K562 (cell line): ENCODE data around the gene NPPC. TPM values are rescaled to one million over a fixed set of nuclear protein-coding genes. Genes with fewer than 3 reads are reported as not detected.

Source experiments
- ATAC-seq: fragments of 200-7000 bp; cut with Tn5 transposase; 3 replicates; pipeline ENCODE4 v1.9.1; 2020; ENCODE audit warnings: moderate library complexity
- BruUV-seq: library from RNA; stranded (reverse); fragments of 400-500 nt; replicated peaks from 2 replicates; lab custom pipeline; 2021; lab: Mats Ljungman, UMichigan
- CTCF ChIA-PET: fragments of 300-600 bp; formaldehyde crosslinking; extraction: SDS; loops from one replicate; lab custom pipeline; 2021; ENCODE audit warnings: low intra/inter-chr PET ratio; lab: Yijun Ruan, JAX
- POLR2A ChIA-PET: fragments of 300-600, 350-650 bp; sonication (Branson Sonifier 250); formaldehyde crosslinking; extraction: SDS; loops from one replicate; lab custom pipeline; 2021; ENCODE audit warnings: antibody characterized with exemption, inconsistent platforms; lab: Yijun Ruan, JAX
- DNase-seq, 4 experiments: peaks; one replicate each; pipeline versions ENCODE4 v3.0.0 to v3.0.0-alpha.2; 2011 to 2018; ENCODE audit warnings: low spot score in 3 of 4, mixed read lengths in 3 of 4; ENCODE audit errors: extremely low read depth in 1 of 4
- FAIRE-seq: peaks from 2 replicates; lab custom pipeline; 2011; peaks lifted over from hg19 to GRCh38; lab: Jason Lieb, UNC
- H2AFZ ChIP-seq: 2 replicates; pipeline ENCODE4 v1.6.0; 2011; ENCODE audit warnings: low read depth, low read length, control low read depth, inconsistent platforms
- H3K27ac ChIP-seq: fragments of 200-600 bp; 3 replicates; pipeline ENCODE4 v1.8.0; 2011; ENCODE audit warnings: low read depth, mild to moderate bottlenecking, control low read depth, inconsistent platforms, low read length, moderate library complexity, mixed read lengths; ENCODE audit errors: extremely low read depth
- H3K27me3 ChIP-seq, 2 experiments: fragments of 300-600 bp in 1 of 2; 2 replicates in 1 of 2; 3 replicates in 1 of 2; pipeline versions ENCODE4 v1.6.0 to v1.8.0; 2011; ENCODE audit warnings: inconsistent platforms in 2 of 2, low read length in 2 of 2, mild to moderate bottlenecking in 1 of 2, mixed read lengths in 1 of 2, moderate library complexity in 1 of 2; ENCODE audit not compliant: control insufficient read depth in 2 of 2, insufficient read depth in 2 of 2
- H3K36me3 ChIP-seq: fragments of 300-600 bp; 3 replicates; pipeline ENCODE4 v1.8.0; 2011; ENCODE audit warnings: mild to moderate bottlenecking, low read length, inconsistent platforms; ENCODE audit not compliant: control insufficient read depth, insufficient read depth
- H3K4me1 ChIP-seq, 2 experiments: fragments of 200-600 bp in 1 of 2; replicated peaks in 1 of 2; 2 replicates in 1 of 2; 3 replicates in 1 of 2; pipeline versions ENCODE4 v1.5.1 to v1.8.0; 2011; ENCODE audit warnings: inconsistent platforms in 2 of 2, low read length in 2 of 2, mild to moderate bottlenecking in 1 of 2, mixed read lengths in 1 of 2, moderate library complexity in 1 of 2; ENCODE audit not compliant: control insufficient read depth in 2 of 2, insufficient read depth in 2 of 2
- H3K4me2 ChIP-seq: 2 replicates; pipeline ENCODE4 v1.6.1; 2011; ENCODE audit warnings: low read length, control low read depth, inconsistent platforms, mixed read lengths; ENCODE audit not compliant: insufficient read depth
- H3K4me3 ChIP-seq: fragments of 200-600 bp; sonication (generic), shearing (Covaris generic); 2 replicates; pipeline ENCODE4 v1.5.1; 2016; ENCODE audit warnings: control low read depth, inconsistent platforms
- H3K79me2 ChIP-seq: fragments of 200-600 bp; 3 replicates; pipeline ENCODE4 v1.8.0; 2011; ENCODE audit warnings: low read length, inconsistent platforms; ENCODE audit not compliant: control insufficient read depth, insufficient read depth
- H3K9ac ChIP-seq, 2 experiments: 2 replicates each; pipeline versions ENCODE4 v1.6.0 to v1.6.1; 2011; ENCODE audit warnings: low read depth in 2 of 2, low read length in 2 of 2, control low read depth in 1 of 2, inconsistent platforms in 1 of 2, mild to moderate bottlenecking in 1 of 2, mixed read lengths in 1 of 2; ENCODE audit not compliant: insufficient read depth in 1 of 2
- H3K9me1 ChIP-seq: one replicate; pipeline ENCODE4 v1.6.0; 2011; ENCODE audit warnings: inconsistent platforms, mild to moderate bottlenecking, low read length, moderate library complexity; ENCODE audit not compliant: control insufficient read depth, insufficient read depth
- H3K9me3 ChIP-seq: replicated peaks from 2 replicates; pipeline ENCODE4 v1.5.1; 2011; ENCODE audit warnings: low read depth, low read length, inconsistent platforms; ENCODE audit not compliant: control insufficient read depth, insufficient read depth
- H4K20me1 ChIP-seq: replicated peaks from 2 replicates; pipeline ENCODE4 v1.6.1; 2011; ENCODE audit warnings: low read length, inconsistent platforms, mixed read lengths; ENCODE audit not compliant: control insufficient read depth, insufficient read depth
- CGGBP1 ChIP-seq: fragments of 250-450 bp; sonication (Bioruptor Pico); IDR thresholded peaks from 2 replicates; pipeline ENCODE4 v1.9.0; 2021; ENCODE audit warnings: mild to moderate bottlenecking
- ETV5 ChIP-seq: sonication (generic); formaldehyde crosslinking; IDR thresholded peaks from 2 replicates; pipeline ENCODE4 v1.4.0; 2020; ENCODE audit warnings: low read depth, mild to moderate bottlenecking, missing genetic modification reagents
- EWSR1 ChIP-seq: fragments of 450-650 bp; IDR thresholded peaks from 2 replicates; pipeline ENCODE4 v1.6.1; 2018; ENCODE audit warnings: borderline replicate concordance, mild to moderate bottlenecking, low read depth, moderate library complexity; ENCODE audit not compliant: partially characterized antibody
- FOXJ2 ChIP-seq: fragments of 200-800 bp; sonication (Bioruptor generic); IDR thresholded peaks from 2 replicates; pipeline ENCODE4 v1.6.1; 2016; ENCODE audit warnings: missing genetic modification characterization, missing compliant biosample characterization
- MTA3 ChIP-seq: fragments of 450-650 bp; formaldehyde crosslinking; IDR thresholded peaks from 2 replicates; pipeline ENCODE4 v1.6.1; 2017; ENCODE audit warnings: mild to moderate bottlenecking, borderline replicate concordance
- NR4A1 ChIP-seq, 2 experiments: fragments of 250-450 bp in 1 of 2; fragments of 450-650 bp in 1 of 2; sonication (Bioruptor Pico) in 1 of 2; IDR thresholded peaks; 2 replicates each; pipeline versions ENCODE4 v1.4.0 to v1.6.1; 2016 to 2020; ENCODE audit warnings: mild to moderate bottlenecking in 2 of 2, missing compliant biosample characterization in 1 of 2, missing genetic modification characterization in 1 of 2, moderate library complexity in 1 of 2
- PHF20 ChIP-seq: fragments of 450-650 bp; IDR thresholded peaks from 2 replicates; pipeline ENCODE4 v1.6.1; 2018; ENCODE audit not compliant: partially characterized antibody
- RNF2 ChIP-seq: sonication (generic); IDR thresholded peaks from 2 replicates; pipeline ENCODE4 v1.6.1; 2016
- SIX5 ChIP-seq, 2 experiments: IDR thresholded peaks; 2 replicates each; pipeline ENCODE4 v1.6.1; 2011; ENCODE audit warnings: low read length in 2 of 2, borderline replicate concordance in 1 of 2, low read depth in 1 of 2, mild to moderate bottlenecking in 1 of 2, moderate library complexity in 1 of 2; ENCODE audit not compliant: insufficient read depth in 1 of 2
- SREBF1 ChIP-seq: fragments of 150-350 bp; IDR thresholded peaks from 2 replicates; pipeline ENCODE4 v1.6.1; 2014; ENCODE audit warnings: antibody characterized with exemption, low read depth, low read length, borderline replicate concordance
- TOE1 ChIP-seq, 2 experiments: fragments of 450-650 bp in 1 of 2; sonication (generic) in 1 of 2; formaldehyde crosslinking in 1 of 2; IDR thresholded peaks; 2 replicates each; pipeline versions ENCODE4 v1.7.1 to v1.8.0; 2016 to 2022; ENCODE audit warnings: borderline replicate concordance in 2 of 2, mild to moderate bottlenecking in 2 of 2, antibody characterized with exemption in 1 of 2, inconsistent platforms in 1 of 2, low read depth in 1 of 2, missing genetic modification reagents in 1 of 2, moderate library complexity in 1 of 2
- ZC3H4 ChIP-seq: sonication (generic); formaldehyde crosslinking; IDR thresholded peaks from 2 replicates; pipeline ENCODE4 v1.9.0; 2021; ENCODE audit warnings: missing genetic modification reagents, borderline replicate concordance
- ZNF184 ChIP-seq: sonication (generic); formaldehyde crosslinking; IDR thresholded peaks from 2 replicates; pipeline ENCODE4 v1.5.0; 2020; ENCODE audit warnings: missing genetic modification reagents
- ZNF217 ChIP-seq: sonication (generic); formaldehyde crosslinking; IDR thresholded peaks from 2 replicates; pipeline ENCODE4 v1.8.0; 2022; ENCODE audit warnings: mild to moderate bottlenecking, missing genetic modification reagents
- ZNF41 ChIP-seq: fragments of 250-450 bp; sonication (Bioruptor Pico); conservative IDR thresholded peaks from 2 replicates; pipeline ENCODE4 v1.4.0; 2020; ENCODE audit warnings: mild to moderate bottlenecking
- WGBS: fragments of 100-300 bp; shearing (Covaris generic); methylation state at CpG from one replicate; pipeline ENCODE4 v1.1.6; 2016; ENCODE audit warnings: low coverage, mixed read lengths; ENCODE audit not compliant: insufficient coverage; ENCODE audit errors: missing lambda C conversion rate; 5-methylcytosine and 5-hydroxymethylcytosine counted together
- in situ Hi-C: fragments of 300-500 bp; cut with MboI; formaldehyde crosslinking; loops from 4 replicates; pipeline ENCODE4 v1.15.0; 2018; ENCODE audit warnings: inconsistent platforms, mixed read lengths
- intact Hi-C: fragments of 100-400 bp; cut with micrococcal nuclease; formaldehyde crosslinking; loops from 2 replicates; pipeline ENCODE4 v1.14.2; 2022
- polyA plus RNA-seq, 8 experiments: library from polyadenylated mRNA; depleted of rRNA in 4 of 8; stranded (reverse) in 5 of 8; unstranded in 3 of 8; fragments of >200 nt; fragmentation: Nextera tagmentation in 2 of 8; fragmentation: Illumina TruSeq in 1 of 8; extraction: Ambion mirVana in 2 of 8; extraction: Trizol in 1 of 8; gene quantifications; 2 replicates each; pipeline versions ENCODE4 v1.2.1 to v1.2.3, GENCODE V29; 2011 to 2014; ENCODE audit warnings: inconsistent platforms in 1 of 8, missing spikeins in 1 of 8
- total RNA-seq, 7 experiments: library from RNA; depleted of rRNA in 6 of 7; stranded (reverse); fragments of >200 nt in 6 of 7; fragmentation: Illumina TruSeq in 2 of 7; extraction: Trizol in 2 of 7; gene quantifications; 2 replicates each; pipeline versions ENCODE4 v1.2.1 to v1.2.3, GENCODE V29; 2011 to 2021; ENCODE audit warnings: low replicate concordance in 1 of 7

The NPPC gene
- total and polyA plus RNA-seq, 9 of the 15 experiments (the other 6 are each of a cell fraction or from before 2014, with no cell fraction given): not detected

- intact Hi-C loops: no loop called here
- peaks cover 0 to 27% of the 10 kb centered on the region in 2 experiments; a peak in 3 of 5 replicates for H3K4me1 ChIP-seq
- no peak overlapping the region for H3K9ac ChIP-seq
- TF ChIP-seq SREBF1 (no peak), MTA3 (no peak), ZNF184 (CRISPR knock-in tag) (no peak), ZNF217 (no peak), EWSR1 (no peak), NR4A1 (CRISPR knock-in tag; IDR thresholded peaks at IDR 0.05) (no peak), NR4A1 (tag; IDR thresholded peaks at IDR 0.05) (no peak), RNF2 (no peak), ZC3H4 (CRISPR knock-in tag) (no peak), PHF20 (no peak), ETV5 (CRISPR knock-in tag) (no peak), FOXJ2 (no peak), TOE1 (IDR thresholded peaks at IDR 0.05; ENCODE audit: borderline replicate concordance) (no peak), TOE1 (CRISPR knock-in tag; IDR thresholded peaks at IDR 0.05; ENCODE audit: borderline replicate concordance, low read depth) (no peak), ZNF41 (CRISPR knock-in tag) (no peak), SIX5 (IDR thresholded peaks at IDR 0.05; ENCODE audit: borderline replicate concordance in 1 of 2, insufficient read depth in 1 of 2, low read depth in 1 of 2, low read length in 2 of 2) (no peak), CGGBP1 (CRISPR knock-in tag) (no peak)
- no TSS peak for BruUV-seq
- no peaks in the 10 kb centered on the region for H3K79me2 ChIP-seq
- FAIRE-seq (no peak), DNase-seq (no peak), ATAC-seq (no peak)
- no peaks in the 10 kb centered on the region for H3K9me1 ChIP-seq
- no peaks in the 10 kb centered on the region for H3K36me3 ChIP-seq
- in situ Hi-C loops: no loop called here
- no peaks in the 10 kb centered on the region for H3K9me3 ChIP-seq
- peaks cover 30 to 69% of the 10 kb centered on the region in 2 experiments for H3K27me3 ChIP-seq
- 5% methylated on average over 18 of the region's 24 CpGs for WGBS
- no peak overlapping the region for H3K4me2 ChIP-seq
- no peak overlapping the region for H3K27ac ChIP-seq
- POLR2A ChIA-PET: no interaction called here
- H3K4me3 ChIP-seq: no peak overlapping the region
- CTCF ChIA-PET: interaction anchor here (0.7 to 2.8 kb wide), 3 partner anchors 215 to 362 kb away, joined by 3 to 30 read pairs (median 4); no protein-coding TSS in a partner anchor
- no peaks in the 10 kb centered on the region; the same call in none of the 2 replicates for H4K20me1 ChIP-seq
- no peak overlapping the region for H2AFZ ChIP-seq
Measured at GRCh38 chr2:231923951-231924888, 2.0 kb downstream of the NPPC start.
